MCF 10A (cell line): ENCODE measurements around the gene GCM1. TPM values are rescaled to one million over a fixed set of nuclear protein-coding genes. Genes with fewer than 3 reads are reported as not detected.

Experiments
- BruUV-seq: library from RNA; stranded (reverse); fragments of 400-500 nt; replicated peaks from 2 replicates; lab custom pipeline; 2021; lab: Mats Ljungman, UMichigan
- CTCF ChIA-PET: fragments of 300-600 bp; sonication (Branson Sonifier 250); formaldehyde crosslinking; extraction: SDS; loops from one replicate; lab custom pipeline; 2021; ENCODE audit warnings: antibody characterized with exemption, inconsistent platforms; lab: Yijun Ruan, JAX
- POLR2A ChIA-PET: fragments of 300-600, 350-650 bp; sonication (Branson Sonifier 250); formaldehyde crosslinking; extraction: SDS; loops from one replicate; lab custom pipeline; 2020; ENCODE audit warnings: antibody characterized with exemption, inconsistent platforms; lab: Yijun Ruan, JAX
- DNase-seq: peaks from one replicate; pipeline ENCODE4 v3.0.0-alpha.2; 2018; ENCODE audit not compliant: unreplicated experiment
- H3K27ac Mint-ChIP-seq: one replicate; pipeline ENCODE4 v1.8.0; 2022; ENCODE audit warnings: mild to moderate bottlenecking, low read depth, mixed read lengths; ENCODE audit not compliant: unreplicated experiment
- H3K27me3 Mint-ChIP-seq: one replicate; pipeline ENCODE4 v1.8.0; 2022; ENCODE audit warnings: mixed read lengths; ENCODE audit not compliant: insufficient read depth, unreplicated experiment
- H3K36me3 Mint-ChIP-seq: one replicate; pipeline ENCODE4 v1.8.0; 2022; ENCODE audit warnings: mild to moderate bottlenecking, moderate library complexity, mixed read lengths; ENCODE audit not compliant: insufficient read depth, unreplicated experiment
- H3K4me1 Mint-ChIP-seq: one replicate; pipeline ENCODE4 v1.8.0; 2022; ENCODE audit warnings: mixed read lengths; ENCODE audit not compliant: insufficient read depth, unreplicated experiment
- H3K4me3 Mint-ChIP-seq: one replicate; pipeline ENCODE4 v1.8.0; 2022; ENCODE audit warnings: mild to moderate bottlenecking, moderate library complexity, mixed read lengths; ENCODE audit not compliant: unreplicated experiment
- H3K9me3 Mint-ChIP-seq: one replicate; pipeline ENCODE4 v1.8.0; 2022; ENCODE audit warnings: mixed read lengths; ENCODE audit not compliant: unreplicated experiment
- intact Hi-C: fragments of 100-400 bp; cut with micrococcal nuclease; formaldehyde crosslinking; loops from 2 replicates; pipeline ENCODE4 v1.14.1; 2022
- total RNA-seq: library from RNA; stranded (reverse); gene quantifications from 2 replicates; pipeline ENCODE4 v1.2.3, GENCODE V29; 2022
- TF ChIP-seq, protein P1 (sequence below): fragments of 200-600 bp; IDR thresholded peaks from one replicate; pipeline ENCODE4 v1.8.0; 2022; ENCODE audit warnings: antibody characterized with exemption, mild to moderate bottlenecking; ENCODE audit not compliant: unreplicated experiment

GCM1 gene
- total RNA-seq, 1 experiment from 2014 or later: not detected

- no peaks in the 10 kb centered on the region for H3K9me3 Mint-ChIP-seq
- no peak overlapping the region for H3K4me3 Mint-ChIP-seq
- no peaks in the 10 kb centered on the region for H3K4me1 Mint-ChIP-seq
- peaks cover 63% of the 10 kb centered on the region for H3K36me3 Mint-ChIP-seq
- POLR2A ChIA-PET: no interaction called here
- H3K27me3 Mint-ChIP-seq: no peaks in the 10 kb centered on the region
- intact Hi-C loops: loop anchor here (5.0 kb wide), 1 partner anchor 71 kb away; no protein-coding TSS in a partner anchor
- DNase-seq: no peak
- TF ChIP-seq, protein P1, sequence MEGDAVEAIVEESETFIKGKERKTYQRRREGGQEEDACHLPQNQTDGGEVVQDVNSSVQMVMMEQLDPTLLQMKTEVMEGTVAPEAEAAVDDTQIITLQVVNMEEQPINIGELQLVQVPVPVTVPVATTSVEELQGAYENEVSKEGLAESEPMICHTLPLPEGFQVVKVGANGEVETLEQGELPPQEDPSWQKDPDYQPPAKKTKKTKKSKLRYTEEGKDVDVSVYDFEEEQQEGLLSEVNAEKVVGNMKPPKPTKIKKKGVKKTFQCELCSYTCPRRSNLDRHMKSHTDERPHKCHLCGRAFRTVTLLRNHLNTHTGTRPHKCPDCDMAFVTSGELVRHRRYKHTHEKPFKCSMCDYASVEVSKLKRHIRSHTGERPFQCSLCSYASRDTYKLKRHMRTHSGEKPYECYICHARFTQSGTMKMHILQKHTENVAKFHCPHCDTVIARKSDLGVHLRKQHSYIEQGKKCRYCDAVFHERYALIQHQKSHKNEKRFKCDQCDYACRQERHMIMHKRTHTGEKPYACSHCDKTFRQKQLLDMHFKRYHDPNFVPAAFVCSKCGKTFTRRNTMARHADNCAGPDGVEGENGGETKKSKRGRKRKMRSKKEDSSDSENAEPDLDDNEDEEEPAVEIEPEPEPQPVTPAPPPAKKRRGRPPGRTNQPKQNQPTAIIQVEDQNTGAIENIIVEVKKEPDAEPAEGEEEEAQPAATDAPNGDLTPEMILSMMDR: no peak
- H3K27ac Mint-ChIP-seq: no peak overlapping the region
- CTCF ChIA-PET: no interaction called here
- no TSS peak for BruUV-seq
These were observed 47.6 kb downstream of the GCM1 start for GRCh38 chr6:53101006-53101405.

DNA sequence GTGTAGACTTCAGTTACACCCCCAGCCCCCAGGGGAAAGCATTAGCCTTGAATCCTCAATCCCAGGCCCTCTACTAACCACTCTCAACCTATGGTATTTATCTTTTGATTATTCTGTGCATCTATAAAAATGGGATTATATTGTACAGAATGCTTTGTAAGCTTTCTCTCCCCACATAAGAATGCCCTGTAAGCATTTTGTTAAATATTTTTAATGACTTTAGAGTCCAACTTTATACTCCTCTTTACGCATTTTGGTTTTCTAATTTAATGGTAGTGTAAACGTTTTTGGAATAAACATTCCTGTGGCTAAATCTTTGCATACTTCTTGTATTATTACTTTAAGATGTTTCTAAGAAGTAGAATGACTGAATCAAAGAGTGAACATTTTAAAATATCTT lies 48.1 kb downstream of the GCM1 start:
- Mint-ChIP-seq H3K27me3 (no peaks in the 10 kb centered on the region), H3K4me3 (no peak overlapping the region), H3K36me3 (peaks cover 67% of the 10 kb centered on the region), H3K4me1 (no peaks in the 10 kb centered on the region), H3K27ac (no peak overlapping the region), H3K9me3 (no peaks in the 10 kb centered on the region)
- intact Hi-C loops: loop anchor here (5.0 kb wide), 1 partner anchor 72 kb away; no protein-coding TSS in a partner anchor
- POLR2A ChIA-PET: no interaction called here
- CTCF ChIA-PET: no interaction called here
- BruUV-seq: no TSS peak
- TF ChIP-seq, protein P1: no peak
- no peak for DNase-seq

- H3K4me1 Mint-ChIP-seq: no peaks in the 10 kb centered on the region
- DNase-seq: no peak
- TF ChIP-seq, protein P1: no peak
- POLR2A ChIA-PET: interaction anchor here (0.7 to 1.0 kb wide), 2 partner anchors 17 to 435 kb away, joined by 3 read pairs; no protein-coding TSS in a partner anchor
- CTCF ChIA-PET: no interaction called here
- BruUV-seq: no TSS peak
- no peaks in the 10 kb centered on the region for H3K27me3 Mint-ChIP-seq
- intact Hi-C loops: no loop called here
- H3K36me3 Mint-ChIP-seq: peaks cover 89% of the 10 kb centered on the region
- no peak overlapping the region for H3K4me3 Mint-ChIP-seq
- no peaks in the 10 kb centered on the region for H3K9me3 Mint-ChIP-seq
- no peak overlapping the region for H3K27ac Mint-ChIP-seq
These were observed 52.9 kb downstream of the GCM1 start for GRCh38 chr6:53095716-53096115.

- BruUV-seq: no TSS peak
- Mint-ChIP-seq H3K27me3 (no peaks in the 10 kb centered on the region), H3K4me1 (no peaks in the 10 kb centered on the region), H3K36me3 (peaks cover 93% of the 10 kb centered on the region), H3K4me3 (no peak overlapping the region), H3K27ac (no peak overlapping the region), H3K9me3 (no peaks in the 10 kb centered on the region)
- ChIA-PET POLR2A (interaction anchor here (0.7 kb wide), 1 partner anchor 436 kb away, joined by 3 read pairs; no protein-coding TSS in a partner anchor), CTCF (interaction anchor here (0.6 kb wide), 1 partner anchor 11 kb away, joined by 7 read pairs; no protein-coding TSS in a partner anchor)
- intact Hi-C loops: no loop called here
- TF ChIP-seq, protein P1: no peak
- DNase-seq: no peak
These were observed 53.4 kb downstream of the GCM1 start for GRCh38 chr6:53095270-53095669.
